HuH-7.5 (cell line): ENCODE data around the gene SPHK1.

Experiments
- DNase-seq: peaks from one replicate; pipeline ENCODE4 v3.0.0; 2011; ENCODE audit warnings: low spot score

The SPHK1 gene

GRCh38 chr17:76433693-76434092 lies 49.3 kb downstream of the SPHK1 start:
- DNase-seq: no peak

- no peak for DNase-seq
Measured at GRCh38 chr17:76434870-76435269, 50.5 kb downstream of the SPHK1 start.

GRCh38 chr17:76435751-76436150 lies 51.3 kb downstream of the SPHK1 start:
- DNase-seq: no peak
